Measurements from ENCODE around the gene PDE6B. TPM values are rescaled to one million over a fixed set of nuclear protein-coding genes. Genes with fewer than 3 reads are reported as not detected.
"Not testable (repeated sequence)": the region's sequence is repeated elsewhere in the genome, so short reads cannot be mapped to it uniquely, and the experiment has no call there.

PDE6B gene
- total RNA-seq, 1 donor from 2014 or later, result 3.9 TPM

- DNase-seq (ENCODE audit: low read depth, low spot score), result no peak
Observed at GRCh38 chr4:635851-636627, 10.7 kb downstream of the PDE6B start.

- no peak for DNase-seq (ENCODE audit: low read depth, low spot score)
Observed at GRCh38 chr4:636628-637159, 11.3 kb downstream of the PDE6B start.

GRCh38 chr4:637536-638280 is 12.3 kb downstream of the PDE6B start:
- no peak for DNase-seq (ENCODE audit: low read depth, low spot score)

- DNase-seq (ENCODE audit: low read depth, low spot score), result not testable (repeated sequence)
Observed at GRCh38 chr4:642366-642765, 17.0 kb downstream of the PDE6B start.

- no peak for DNase-seq (ENCODE audit: low read depth, low spot score)
Observed at GRCh38 chr4:646460-646859, 21.1 kb downstream of the PDE6B start.

GRCh38 chr4:647481-647880 is 22.1 kb downstream of the PDE6B start:
- no peak for DNase-seq (ENCODE audit: low read depth, low spot score)

GRCh38 chr4:648579-649292 is 23.4 kb downstream of the PDE6B start:
- DNase-seq (ENCODE audit: low read depth, low spot score), result no peak

- no peak for DNase-seq (ENCODE audit: low read depth, low spot score)
Observed at GRCh38 chr4:649293-649625, 23.9 kb downstream of the PDE6B start.

GRCh38 chr4:649751-650310 is 24.5 kb downstream of the PDE6B start:
- no peak for DNase-seq (ENCODE audit: low read depth, low spot score)

- no peak for DNase-seq (ENCODE audit: low read depth, low spot score)
Observed at GRCh38 chr4:650461-650860, 25.1 kb downstream of the PDE6B start.

- DNase-seq (ENCODE audit: low read depth, low spot score), result no peak
Observed at GRCh38 chr4:650951-651883, 25.8 kb downstream of the PDE6B start.

- DNase-seq (ENCODE audit: low read depth, low spot score), result no peak
Observed at GRCh38 chr4:651884-652642, 26.7 kb downstream of the PDE6B start.

- DNase-seq (ENCODE audit: low read depth, low spot score), result no peak
Observed at GRCh38 chr4:653080-653821, 27.9 kb downstream of the PDE6B start.

GRCh38 chr4:653831-654502 is 28.6 kb downstream of the PDE6B start:
- DNase-seq (ENCODE audit: low read depth, low spot score), result no peak

GRCh38 chr4:654503-654845 is 29.1 kb downstream of the PDE6B start:
- DNase-seq (ENCODE audit: low read depth, low spot score), result no peak

- no peak for DNase-seq (ENCODE audit: low read depth, low spot score)
Observed at GRCh38 chr4:654871-655463, 29.6 kb downstream of the PDE6B start.

- no peak for DNase-seq (ENCODE audit: low read depth, low spot score)
Observed at GRCh38 chr4:655464-656151, 30.2 kb downstream of the PDE6B start.
